IMR-90 (cell line): Measurements from ENCODE around the gene OXLD1. TPM values are rescaled to one million over a fixed set of nuclear protein-coding genes. Genes with fewer than 3 reads are reported as not detected.

ENCODE experiments used
- ATAC-seq: fragments of 200-7000 bp; cut with Tn5 transposase; 2 replicates; pipeline ENCODE4 v1.9.1; 2020; ENCODE audit warnings: low read depth, mild to moderate bottlenecking, moderate library complexity
- BruUV-seq: library from RNA; stranded (reverse); fragments of 400-500 nt; replicated peaks from 2 replicates; lab custom pipeline; 2021; lab: Mats Ljungman, UMichigan
- CTCF ChIA-PET: fragments of 300-600 bp; formaldehyde crosslinking; extraction: SDS; loops from one replicate; lab custom pipeline; 2021; ENCODE audit warnings: antibody characterized with exemption; lab: Yijun Ruan, JAX
- POLR2A ChIA-PET: fragments of 300-600 bp; sonication (Branson Sonifier 250); formaldehyde crosslinking; loops from one replicate; lab custom pipeline; 2022; ENCODE audit warnings: antibody characterized with exemption; ENCODE audit not compliant: unreplicated experiment; lab: Charles Lee
- DNase-seq: peaks from one replicate; pipeline ENCODE4 v3.0.0; 2013
- H2AFZ ChIP-seq: replicated peaks from 2 replicates; pipeline ENCODE3; 2013; ENCODE audit warnings: low read length, mild to moderate bottlenecking; ENCODE audit not compliant: poor library complexity
- H2AK5ac ChIP-seq: 2 replicates; pipeline ENCODE4 v1.6.1; 2013; ENCODE audit warnings: low read depth, low read length, inconsistent platforms
- H2AK9ac ChIP-seq: replicated peaks from 2 replicates; pipeline ENCODE3; 2013; ENCODE audit warnings: mild to moderate bottlenecking, low read depth, low read length, moderate library complexity; ENCODE audit not compliant: poor library complexity
- H2BK120ac ChIP-seq: 2 replicates; pipeline ENCODE4 v1.6.1; 2013; ENCODE audit warnings: low read depth, low read length, inconsistent platforms
- H2BK15ac ChIP-seq: 3 replicates; pipeline ENCODE4 v1.6.1; 2013; ENCODE audit warnings: low read depth, low read length, inconsistent platforms
- H2BK20ac ChIP-seq: 2 replicates; pipeline ENCODE4 v1.6.1; 2013; ENCODE audit warnings: low read depth, mild to moderate bottlenecking, inconsistent platforms, low read length, moderate library complexity
- H2BK5ac ChIP-seq: 2 replicates; pipeline ENCODE4 v1.6.1; 2013; ENCODE audit warnings: mild to moderate bottlenecking, low read depth, low read length, inconsistent platforms; ENCODE audit not compliant: poor library complexity, severe bottlenecking
- H3K14ac ChIP-seq: replicated peaks from 2 replicates; pipeline ENCODE4 v1.6.1; 2013; ENCODE audit warnings: low read depth, low read length, inconsistent platforms
- H3K18ac ChIP-seq: 2 replicates; pipeline ENCODE4 v1.6.1; 2013; ENCODE audit warnings: low read depth, low read length, control low read depth
- H3K23ac ChIP-seq: 2 replicates; pipeline ENCODE4 v1.6.1; 2013; ENCODE audit warnings: low read depth, low read length, inconsistent platforms
- H3K27ac ChIP-seq: 2 replicates; pipeline ENCODE4 v1.5.1; 2013; ENCODE audit warnings: mild to moderate bottlenecking, control low read depth, low read length; ENCODE audit not compliant: insufficient read depth
- H3K27me3 ChIP-seq: 2 replicates; pipeline ENCODE4 v1.6.1; 2013; ENCODE audit warnings: low read length; ENCODE audit not compliant: control insufficient read depth, insufficient read depth
- H3K36me3 ChIP-seq: 2 replicates; pipeline ENCODE4 v1.6.1; 2013; ENCODE audit warnings: low read length, mixed read lengths; ENCODE audit not compliant: control insufficient read depth, insufficient read depth
- H3K4ac ChIP-seq: 2 replicates; pipeline ENCODE4 v1.6.1; 2013; ENCODE audit warnings: low read depth, low read length, inconsistent platforms
- H3K4me1 ChIP-seq: 2 replicates; pipeline ENCODE4 v1.6.1; 2013; ENCODE audit warnings: low read length, mixed read lengths; ENCODE audit not compliant: control insufficient read depth, insufficient read depth
- H3K4me2 ChIP-seq: 2 replicates; pipeline ENCODE4 v1.6.1; 2013; ENCODE audit warnings: low read depth, mild to moderate bottlenecking, control low read depth, low read length, moderate library complexity
- H3K4me3 ChIP-seq: 2 replicates; pipeline ENCODE4 v1.5.1; 2013; ENCODE audit warnings: low read depth, mild to moderate bottlenecking, control low read depth, low read length, moderate library complexity; ENCODE audit not compliant: insufficient read depth
- H3K56ac ChIP-seq: 2 replicates; pipeline ENCODE4 v1.6.1; 2013; ENCODE audit warnings: low read length, inconsistent platforms; ENCODE audit not compliant: insufficient read depth; ENCODE audit errors: extremely low read depth
- H3K79me1 ChIP-seq, 2 experiments: 2 replicates each; pipeline ENCODE4 v1.6.1; 2013; ENCODE audit warnings: low read length in 2 of 2, inconsistent platforms in 1 of 2, low read depth in 1 of 2
- H3K9ac ChIP-seq: 2 replicates; pipeline ENCODE4 v1.6.1; 2013; ENCODE audit warnings: low read depth, low read length, control low read depth
- H3K9me1 ChIP-seq: 2 replicates; pipeline ENCODE4 v1.6.1; 2013; ENCODE audit warnings: low read length, inconsistent platforms; ENCODE audit not compliant: insufficient read depth
- H3K9me3 ChIP-seq: 2 replicates; pipeline ENCODE4 v1.6.1; 2013; ENCODE audit warnings: low read length; ENCODE audit not compliant: control insufficient read depth, insufficient read depth
- H4K20me1 ChIP-seq: 2 replicates; pipeline ENCODE4 v1.6.1; 2013; ENCODE audit warnings: low read length, inconsistent platforms; ENCODE audit not compliant: insufficient read depth
- H4K5ac ChIP-seq: 2 replicates; pipeline ENCODE4 v1.6.1; 2013; ENCODE audit warnings: mild to moderate bottlenecking, low read depth, low read length, control low read depth
- H4K8ac ChIP-seq, 2 experiments: 2 replicates each; pipeline ENCODE4 v1.6.1; 2013; ENCODE audit warnings: low read depth in 2 of 2, low read length in 2 of 2, control low read depth in 1 of 2, inconsistent platforms in 1 of 2
- H4K91ac ChIP-seq: 2 replicates; pipeline ENCODE4 v1.6.1; 2013; ENCODE audit warnings: low read depth, low read length, inconsistent platforms; ENCODE audit not compliant: insufficient read depth
- CHD1 ChIP-seq: IDR thresholded peaks from 2 replicates; pipeline ENCODE4 v1.6.1; 2012; ENCODE audit warnings: low read depth, low read length, improper control_type of control experiment
- FOS ChIP-seq: fragments of 150-350 bp; IDR thresholded peaks from 2 replicates; pipeline ENCODE4 v1.6.1; 2016; ENCODE audit warnings: low read depth, low read length
- MAFK ChIP-seq: IDR thresholded peaks from 2 replicates; pipeline ENCODE4 v1.6.1; 2012; ENCODE audit warnings: low read depth, low read length, improper control_type of control experiment
- MAZ ChIP-seq: IDR thresholded peaks from 2 replicates; pipeline ENCODE4 v1.6.1; 2012; ENCODE audit warnings: low read depth, mild to moderate bottlenecking, low read length, improper control_type of control experiment, moderate library complexity, borderline replicate concordance
- RFX5 ChIP-seq: IDR thresholded peaks from 2 replicates; pipeline ENCODE4 v1.8.0; 2012; ENCODE audit warnings: low read depth, mild to moderate bottlenecking, low read length, moderate library complexity
- SMC3 ChIP-seq: fragments of 150-350 bp; IDR thresholded peaks from 2 replicates; pipeline ENCODE4 v1.6.1; 2016; ENCODE audit warnings: low read depth, mild to moderate bottlenecking, antibody characterized with exemption, low read length, moderate library complexity
- WGBS, 2 experiments: methylation state at CpG; one replicate each; pipeline versions ENCODE4 v1.1.5 to v1.1.7; 2013; ENCODE audit warnings: missing lambda C conversion rate in 2 of 2; ENCODE audit not compliant: insufficient read length in 1 of 2; ENCODE audit errors: extremely low coverage in 2 of 2; 5-methylcytosine and 5-hydroxymethylcytosine counted together
- dilution Hi-C: fragments of 300-500 bp; cut with HindIII; formaldehyde crosslinking; loops from one replicate; pipeline ENCODE4 v1.14.3; 2018; ENCODE audit warnings: low sequenced_read_pairs; ENCODE audit not compliant: unreplicated experiment
- in situ Hi-C: fragments of 300-500 bp; cut with MboI; formaldehyde crosslinking; loops from 3 replicates; pipeline ENCODE4 v1.14.3; 2019; ENCODE audit warnings: low sequenced_read_pairs, inconsistent platforms, mixed read lengths
- intact Hi-C: fragments of 100-400 bp; cut with micrococcal nuclease; formaldehyde crosslinking; loops from 2 replicates; pipeline ENCODE4 v1.10.0; 2022
- polyA plus RNA-seq, 3 experiments: library from polyadenylated mRNA; depleted of rRNA; stranded (reverse); fragments of >200 nt; gene quantifications; 2 replicates each; pipeline ENCODE4 v1.2.3, GENCODE V29; 2012; ENCODE audit warnings: low replicate concordance in 1 of 3
- total RNA-seq: library from RNA; depleted of rRNA; stranded (reverse); fragments of >200 nt; gene quantifications from 2 replicates; pipeline ENCODE4 v1.2.3, GENCODE V29; 2012

The OXLD1 gene
- total and polyA plus RNA-seq, 2 of the 4 experiments (the other 2 are of a cell fraction), result 9.9 to 22.3 TPM

DNA sequence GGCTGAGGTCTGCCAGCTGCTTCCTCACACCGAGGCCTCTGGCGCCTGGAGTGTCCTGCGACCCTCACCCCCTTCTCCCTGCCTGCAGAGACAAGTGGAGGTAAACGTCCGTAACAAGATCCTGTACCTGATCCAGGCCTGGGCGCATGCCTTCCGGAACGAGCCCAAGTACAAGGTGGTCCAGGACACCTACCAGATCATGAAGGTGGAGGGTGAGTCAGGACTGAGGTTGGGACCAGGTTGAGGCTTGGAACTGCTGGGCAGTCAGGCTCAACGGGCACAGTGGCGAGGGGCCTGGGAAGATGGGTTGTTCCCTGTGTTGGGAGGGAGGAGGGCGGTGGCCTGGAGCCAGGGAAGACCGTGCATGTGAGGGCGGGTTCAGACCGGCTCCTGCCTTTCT, 22.2 kb upstream of the OXLD1 start:
- ATAC-seq (no peak), DNase-seq (no peak)
- Histone ChIP-seq H2AK5ac (no peak overlapping the region), H2AFZ (peak overlapping the region; percentile 63), H3K23ac (no peak overlapping the region), H3K27me3 (no peaks in the 10 kb centered on the region), H3K36me3 (peaks cover 74% of the 10 kb centered on the region), H3K14ac (no peak overlapping the region), H4K20me1 (peaks cover 93% of the 10 kb centered on the region), H3K9ac (no peak overlapping the region), H2BK15ac (no peak overlapping the region), H3K4me2 (no peak overlapping the region), H3K9me3 (no peaks in the 10 kb centered on the region), H3K27ac (no peak overlapping the region), H4K91ac (no peak overlapping the region), H3K4me1 (peaks cover 10% of the 10 kb centered on the region), H2BK120ac (no peak overlapping the region), H3K4me3 (no peak overlapping the region), H4K8ac (no peak overlapping the region), H3K18ac (no peak overlapping the region), H3K9me1 (peaks cover 3% of the 10 kb centered on the region; the same call in 1 of the 2 replicates), H3K4ac (no peak overlapping the region), H3K79me1 (peaks cover 14 to 63% of the 10 kb centered on the region in 2 experiments), H4K5ac (no peak overlapping the region), H2BK20ac (no peak overlapping the region), H3K56ac (no peak overlapping the region), H2BK5ac (no peak overlapping the region), H2AK9ac (no peak overlapping the region)
- POLR2A ChIA-PET, result no interaction called here
- intact Hi-C loops, result no loop called here
- dilution Hi-C loops, result no loop called here
- CTCF ChIA-PET, result no interaction called here
- TF ChIP-seq MAFK, result no peak
- no peak for TF ChIP-seq CHD1
- no peak for TF ChIP-seq SMC3
- no peak for TF ChIP-seq FOS
- TF ChIP-seq MAZ, result no peak
- TF ChIP-seq RFX5, result no peak
- in situ Hi-C loops, result no loop called here
- 90% methylated on average over 4 of the region's 14 CpGs; no CpG with 5 or more reads in 1 of the 2 experiments for WGBS, 2 experiments
- BruUV-seq, result no TSS peak
